Panc1 (cell line): ENCODE results near the gene AHI1.

Experiments
- TCF7L2 ChIP-seq: IDR thresholded peaks from 2 replicates; pipeline ENCODE4 v1.6.1; 2011; ENCODE audit warnings: mild to moderate bottlenecking, low read depth, low read length, inconsistent platforms
- TF ChIP-seq, protein P1 (sequence below): fragments of 450-650 bp; IDR thresholded peaks from 2 replicates; pipeline ENCODE4 v1.5.1; 2017; ENCODE audit warnings: mild to moderate bottlenecking

DNA sequence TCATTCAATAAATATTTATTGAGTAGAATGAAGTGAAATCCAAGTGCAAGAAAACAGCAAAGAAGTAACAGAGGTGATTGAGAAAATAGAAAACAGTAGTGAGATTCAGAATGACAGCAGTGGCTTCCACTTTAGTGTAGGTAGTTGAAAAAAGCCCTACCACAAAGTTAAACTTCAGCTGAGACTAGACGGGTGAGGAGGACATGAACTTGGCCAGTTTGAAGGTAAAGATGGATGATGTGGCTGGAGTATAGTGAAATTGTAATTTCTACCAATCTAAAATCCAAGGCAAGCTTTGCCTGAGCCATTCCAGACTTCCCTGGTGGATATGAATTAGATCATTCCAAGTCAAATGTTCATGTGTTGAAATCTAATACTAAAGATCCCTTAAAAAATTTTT is 32.6 kb upstream of the AHI1 start:
- TF ChIP-seq TCF7L2 = no peak
- TF ChIP-seq, protein P1, sequence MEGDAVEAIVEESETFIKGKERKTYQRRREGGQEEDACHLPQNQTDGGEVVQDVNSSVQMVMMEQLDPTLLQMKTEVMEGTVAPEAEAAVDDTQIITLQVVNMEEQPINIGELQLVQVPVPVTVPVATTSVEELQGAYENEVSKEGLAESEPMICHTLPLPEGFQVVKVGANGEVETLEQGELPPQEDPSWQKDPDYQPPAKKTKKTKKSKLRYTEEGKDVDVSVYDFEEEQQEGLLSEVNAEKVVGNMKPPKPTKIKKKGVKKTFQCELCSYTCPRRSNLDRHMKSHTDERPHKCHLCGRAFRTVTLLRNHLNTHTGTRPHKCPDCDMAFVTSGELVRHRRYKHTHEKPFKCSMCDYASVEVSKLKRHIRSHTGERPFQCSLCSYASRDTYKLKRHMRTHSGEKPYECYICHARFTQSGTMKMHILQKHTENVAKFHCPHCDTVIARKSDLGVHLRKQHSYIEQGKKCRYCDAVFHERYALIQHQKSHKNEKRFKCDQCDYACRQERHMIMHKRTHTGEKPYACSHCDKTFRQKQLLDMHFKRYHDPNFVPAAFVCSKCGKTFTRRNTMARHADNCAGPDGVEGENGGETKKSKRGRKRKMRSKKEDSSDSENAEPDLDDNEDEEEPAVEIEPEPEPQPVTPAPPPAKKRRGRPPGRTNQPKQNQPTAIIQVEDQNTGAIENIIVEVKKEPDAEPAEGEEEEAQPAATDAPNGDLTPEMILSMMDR = no peak
